Activated CD4-positive, alpha-beta memory T cell treated with anti-CD3 and anti-CD28 coated beads for 36 hours (primary cell): ENCODE results near the gene CCDC88A. TPM values are rescaled to one million over a fixed set of nuclear protein-coding genes. Genes with fewer than 3 reads are reported as not detected.

Experiments used
- total RNA-seq, 2 experiments: library from RNA; stranded (reverse); gene quantifications; one replicate each; pipeline ENCODE4 v1.2.3, GENCODE V29; 2021

The CCDC88A gene
- total RNA-seq, 2 experiments from 2014 or later, result 13.2 to 14.1 TPM

Other genes with a start within 250 kb of the CCDC88A start
- gene CLHC1, start 187.6 kb downstream of the CCDC88A start, total RNA-seq, result 1 to 10 TPM; 5.5 to 7.5 TPM
- gene RPS27A, start 187.2 kb downstream of the CCDC88A start, total RNA-seq, result 1,000 to 10,000 TPM; 1,372 to 1,402 TPM
- gene MTIF2, start 150.6 kb downstream of the CCDC88A start, total RNA-seq, result 10 to 100 TPM; 42.7 to 43.2 TPM
- gene CFAP36, start 99.9 kb upstream of the CCDC88A start, total RNA-seq, result 10 to 100 TPM; 37.0 to 37.2 TPM
- 10 to 100 TPM; 62.4 to 65.1 TPM for gene PPP4R3B, start 197.8 kb upstream of the CCDC88A start, total RNA-seq